GM12873 (cell line): ENCODE data around the gene TCP11L1.

Experiments
- CTCF ChIP-seq: IDR thresholded peaks from 2 replicates; pipeline ENCODE4 v1.5.1; 2012; ENCODE audit warnings: low read depth, mild to moderate bottlenecking, moderate library complexity, low read length, control low read depth; ENCODE audit not compliant: insufficient read depth; ENCODE audit errors: missing control alignments

The TCP11L1 gene

GRCh38 chr11:33063326-33063881 lies 24.0 kb downstream of the TCP11L1 start:
- TF ChIP-seq CTCF, result no peak

- no peak for TF ChIP-seq CTCF
These were observed 24.9 kb downstream of the TCP11L1 start for GRCh38 chr11:33064033-33064825.

- TF ChIP-seq CTCF, result no peak
These were observed 25.5 kb downstream of the TCP11L1 start for GRCh38 chr11:33064866-33065265.

GRCh38 chr11:33065445-33066178 lies 26.2 kb downstream of the TCP11L1 start:
- TF ChIP-seq CTCF, result peak; percentile 97

DNA sequence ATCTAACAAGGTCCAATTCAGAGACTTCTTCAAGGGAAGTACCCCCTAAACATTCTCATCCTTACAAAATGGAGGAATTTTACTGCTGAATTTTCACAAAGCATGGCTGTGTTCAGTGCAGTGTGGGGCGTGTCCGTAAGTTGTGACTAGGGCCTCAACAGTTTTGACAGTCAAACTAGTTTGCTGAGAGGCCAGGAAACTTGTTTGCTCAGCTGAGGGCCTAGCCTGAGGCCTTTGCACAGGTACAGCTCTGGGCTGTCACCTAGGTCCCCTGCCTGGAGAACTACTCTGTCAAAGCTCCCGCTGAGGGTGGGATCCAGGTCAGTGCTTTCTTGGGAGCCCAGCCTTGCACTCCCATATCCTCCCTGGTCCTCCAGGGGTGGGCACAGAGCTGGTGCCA lies 27.9 kb downstream of the TCP11L1 start:
- TF ChIP-seq CTCF, result no peak

- TF ChIP-seq CTCF, result no peak
These were observed 29.4 kb downstream of the TCP11L1 start for GRCh38 chr11:33068611-33069340.

GRCh38 chr11:33072465-33072864 lies 33.1 kb downstream of the TCP11L1 start:
- no peak for TF ChIP-seq CTCF
